Stimulated activated CD4-positive, alpha-beta T cell treated with anti-CD3 and anti-CD28 coated beads, Interleukin-15, amount 100 ng/mL, for 48 hours (primary cell): ENCODE measurements around the gene PLXNC1.

Source experiments
- DNase-seq, 2 donors: peaks; one replicate each; pipeline ENCODE4 v3.0.0-alpha.2; 2020; ENCODE audit warnings: low read depth in 2 of 2

The PLXNC1 gene

GRCh38 chr12:94180558-94181296 is 32.4 kb downstream of the PLXNC1 start:
- no peak for DNase-seq

- DNase-seq = no peak
Measured at GRCh38 chr12:94182986-94183707, 34.8 kb downstream of the PLXNC1 start.

- no peak for DNase-seq
Measured at GRCh38 chr12:94183708-94184379, 35.5 kb downstream of the PLXNC1 start.

- no peak for DNase-seq
Measured at GRCh38 chr12:94184995-94185719, 36.8 kb downstream of the PLXNC1 start.

GRCh38 chr12:94185801-94186200 is 37.4 kb downstream of the PLXNC1 start:
- DNase-seq = no peak

GRCh38 chr12:94186278-94187241 is 38.2 kb downstream of the PLXNC1 start:
- DNase-seq = no peak

- DNase-seq = no peak
Measured at GRCh38 chr12:94187361-94187760, 39.0 kb downstream of the PLXNC1 start.

- no peak for DNase-seq
Measured at GRCh38 chr12:94190623-94191022, 42.2 kb downstream of the PLXNC1 start.

GRCh38 chr12:94191023-94191422 is 42.6 kb downstream of the PLXNC1 start:
- DNase-seq = no peak

GRCh38 chr12:94191811-94192210 is 43.4 kb downstream of the PLXNC1 start:
- DNase-seq = no peak

- DNase-seq = no peak
Measured at GRCh38 chr12:94192506-94192905, 44.1 kb downstream of the PLXNC1 start.

- no peak for DNase-seq
Measured at GRCh38 chr12:94193168-94193567, 44.8 kb downstream of the PLXNC1 start.

- no peak for DNase-seq
Measured at GRCh38 chr12:94195483-94195882, 47.1 kb downstream of the PLXNC1 start.

- DNase-seq = no peak
Measured at GRCh38 chr12:94198469-94198868, 50.1 kb downstream of the PLXNC1 start.

GRCh38 chr12:94198872-94199271 is 50.5 kb downstream of the PLXNC1 start:
- DNase-seq = no peak

GRCh38 chr12:94200069-94200468 is 51.7 kb downstream of the PLXNC1 start:
- no peak for DNase-seq

- no peak for DNase-seq
Measured at GRCh38 chr12:94200695-94201094, 52.3 kb downstream of the PLXNC1 start.

- DNase-seq = no peak
Measured at GRCh38 chr12:94202245-94203180, 54.1 kb downstream of the PLXNC1 start.

GRCh38 chr12:94203181-94203546 is 54.8 kb downstream of the PLXNC1 start:
- DNase-seq = no peak

- no peak for DNase-seq
Measured at GRCh38 chr12:94203796-94204195, 55.4 kb downstream of the PLXNC1 start.
